ENCODE measurements around the gene KLK11.

Gene KLK11

DNA sequence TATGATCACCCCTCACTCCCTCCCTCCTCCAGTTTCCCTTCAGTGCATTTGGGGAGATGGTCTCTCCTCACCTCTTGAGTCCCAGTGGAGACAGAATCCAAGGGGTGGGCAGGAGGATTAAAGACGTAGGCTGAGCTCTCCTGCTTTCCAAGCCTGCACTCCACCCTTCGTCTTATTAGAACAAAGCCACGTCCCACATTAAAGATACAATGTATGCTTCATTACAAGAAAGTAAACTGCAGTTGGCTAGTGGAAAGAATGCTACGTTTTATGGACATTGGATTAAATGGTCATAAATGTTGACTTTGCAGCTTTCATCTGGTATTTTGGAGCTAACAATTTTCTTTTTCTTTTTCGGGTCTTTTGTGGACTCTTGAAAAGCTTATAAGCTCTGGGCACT, 1.5 kb upstream of the KLK11 start:
- DNase-seq = no peak

DNA sequence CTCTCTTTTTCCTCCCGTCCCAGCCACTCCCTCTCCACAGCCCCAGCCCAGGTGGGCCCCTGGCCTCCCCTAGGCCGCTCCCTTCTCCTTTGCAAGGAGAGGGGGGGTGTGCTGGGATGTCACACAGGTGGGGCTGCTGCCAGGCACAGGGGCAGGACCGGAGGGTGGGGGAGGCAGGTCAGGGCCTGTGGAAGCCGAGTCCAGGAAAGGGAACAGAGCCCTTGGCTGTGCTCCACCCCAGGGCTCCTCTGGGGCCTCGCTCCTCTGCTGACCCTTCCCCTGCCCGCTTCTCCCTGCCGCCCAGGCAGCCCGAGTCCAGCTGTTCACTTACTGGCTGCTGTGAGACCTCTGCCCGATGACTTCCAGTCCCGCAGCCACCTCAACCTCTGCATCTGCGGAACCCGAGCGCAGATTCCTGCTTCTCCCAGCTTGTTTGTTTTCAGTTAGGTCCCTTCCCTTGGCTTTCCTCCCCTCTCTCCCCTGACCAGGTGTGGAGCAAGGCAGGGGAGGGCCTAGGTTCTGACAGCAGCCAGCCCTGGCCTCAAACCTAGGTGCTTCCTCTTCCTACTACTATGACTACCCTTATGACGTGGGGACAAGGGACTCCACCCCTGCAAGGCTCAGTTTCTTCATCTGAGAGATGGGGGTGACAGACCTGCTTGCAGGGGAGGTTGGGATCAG, 850 bp upstream of the KLK11 start:
- no peak for DNase-seq

DNA sequence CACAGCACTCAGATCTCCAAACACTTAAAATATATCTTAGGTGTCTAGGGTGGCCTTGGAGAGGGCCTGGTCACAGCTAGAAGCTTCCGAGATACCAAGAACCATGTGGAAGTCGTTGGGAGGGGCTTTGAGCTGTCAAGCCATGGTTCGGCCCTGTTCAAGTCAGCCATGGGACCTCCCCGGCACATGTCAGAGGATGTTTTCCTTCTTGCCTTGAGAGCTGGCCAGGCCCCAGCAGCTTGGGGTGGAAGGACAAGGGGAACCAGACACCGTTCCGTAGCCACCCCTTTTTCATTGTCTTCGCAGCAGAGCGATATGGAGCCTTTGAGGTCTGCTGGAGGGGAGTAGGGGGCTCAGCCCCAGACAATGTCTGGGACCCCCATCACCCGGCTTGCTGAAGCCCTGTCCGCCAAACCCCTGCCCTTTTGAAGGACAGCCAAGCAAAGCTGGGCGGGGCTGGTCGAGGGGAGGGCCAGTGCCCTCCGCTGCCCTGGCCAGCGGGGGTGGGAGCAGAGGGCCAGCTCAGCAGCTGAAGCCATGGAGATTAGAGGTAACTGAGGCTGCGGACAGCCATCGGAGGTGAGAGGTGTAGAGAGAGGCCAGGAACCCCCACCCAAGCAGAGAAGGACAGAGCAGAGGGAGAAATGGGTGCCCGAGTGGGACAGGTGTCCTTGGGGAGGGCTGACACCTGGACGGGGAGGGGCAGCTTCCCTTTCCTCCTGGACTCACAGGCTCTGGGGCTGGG, 435 bp downstream of the KLK11 start:
- DNase-seq = no peak

DNA sequence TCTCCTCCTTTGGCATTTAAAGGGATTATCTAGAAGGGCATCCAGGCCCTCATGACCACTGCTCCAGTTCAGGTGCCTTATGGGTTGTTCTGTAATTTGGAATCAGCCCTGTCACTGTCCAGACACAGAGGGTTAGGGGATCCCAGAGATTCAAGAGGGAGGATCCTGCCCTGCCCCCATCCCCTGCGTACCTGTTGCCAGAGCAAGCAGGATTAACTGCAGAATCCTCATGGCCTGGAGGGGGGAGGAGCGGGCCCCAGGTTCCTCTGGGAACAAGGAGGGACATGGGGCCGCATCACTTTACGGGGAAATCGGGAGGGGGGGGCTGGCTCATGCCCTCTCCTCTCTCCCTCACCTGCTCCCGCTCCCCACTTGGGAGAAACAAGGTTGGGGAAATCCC, 1.0 kb downstream of the KLK11 start:
- DNase-seq = no peak

DNA sequence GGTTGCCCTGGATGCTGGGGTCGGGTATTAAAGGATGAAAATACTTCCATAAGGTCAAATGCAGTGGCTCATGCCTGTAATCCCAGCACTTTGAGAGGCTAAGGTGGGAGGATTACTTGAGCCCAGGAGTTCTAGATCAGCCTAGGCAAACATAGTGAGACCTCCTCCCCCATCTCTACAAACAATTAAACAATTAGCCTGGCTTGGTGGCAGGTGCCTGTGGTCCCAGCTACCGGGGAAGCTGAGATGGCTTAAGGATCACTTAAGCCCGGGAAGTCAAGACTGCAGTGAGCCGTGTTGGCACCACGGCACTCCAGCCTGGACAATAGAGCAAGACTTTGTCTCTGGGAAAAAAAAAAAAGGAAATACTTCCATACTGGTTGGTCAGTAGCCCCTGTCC, 1.5 kb downstream of the KLK11 start:
- DNase-seq = no peak

DNA sequence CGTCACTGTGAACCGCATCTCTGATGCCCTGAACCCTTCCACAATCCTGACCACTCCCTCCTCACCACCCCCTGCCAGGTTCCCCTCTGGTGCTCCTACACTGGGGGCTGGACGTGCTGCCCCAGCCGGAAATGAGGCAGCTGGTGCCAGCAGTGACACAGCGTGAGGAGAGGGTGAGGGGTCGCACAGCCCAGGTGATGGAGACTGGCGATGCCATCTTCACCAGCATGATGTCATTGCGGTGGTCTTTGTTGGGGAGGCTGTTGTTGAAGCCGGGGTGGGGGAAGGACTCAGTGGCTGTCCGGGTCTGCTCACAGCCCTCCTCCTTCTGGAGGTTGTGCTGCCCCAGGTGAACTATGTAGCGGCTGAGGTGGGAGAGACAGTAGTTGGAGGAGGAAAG, 2.5 kb downstream of the KLK11 start:
- no peak for DNase-seq

DNA sequence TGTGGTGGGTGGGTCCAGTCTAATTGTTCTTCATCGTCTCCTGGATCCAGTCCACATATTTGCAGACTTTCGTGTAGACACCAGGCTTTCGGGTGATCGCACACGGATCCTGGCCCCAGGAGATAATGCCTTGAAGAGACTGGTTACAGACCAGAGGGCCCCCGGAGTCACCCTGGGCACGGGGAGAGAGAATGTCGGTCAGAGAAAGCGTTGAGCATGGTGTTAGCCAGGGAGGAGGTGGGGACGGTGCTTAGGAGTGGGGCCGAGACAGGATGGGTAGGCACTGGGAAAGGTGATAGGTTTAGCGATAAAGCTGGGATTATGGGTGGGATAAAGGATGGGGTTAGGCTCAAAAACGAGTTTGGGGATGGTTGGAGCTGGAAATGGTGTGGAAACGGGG, 3.9 kb downstream of the KLK11 start:
- no peak for DNase-seq

DNA sequence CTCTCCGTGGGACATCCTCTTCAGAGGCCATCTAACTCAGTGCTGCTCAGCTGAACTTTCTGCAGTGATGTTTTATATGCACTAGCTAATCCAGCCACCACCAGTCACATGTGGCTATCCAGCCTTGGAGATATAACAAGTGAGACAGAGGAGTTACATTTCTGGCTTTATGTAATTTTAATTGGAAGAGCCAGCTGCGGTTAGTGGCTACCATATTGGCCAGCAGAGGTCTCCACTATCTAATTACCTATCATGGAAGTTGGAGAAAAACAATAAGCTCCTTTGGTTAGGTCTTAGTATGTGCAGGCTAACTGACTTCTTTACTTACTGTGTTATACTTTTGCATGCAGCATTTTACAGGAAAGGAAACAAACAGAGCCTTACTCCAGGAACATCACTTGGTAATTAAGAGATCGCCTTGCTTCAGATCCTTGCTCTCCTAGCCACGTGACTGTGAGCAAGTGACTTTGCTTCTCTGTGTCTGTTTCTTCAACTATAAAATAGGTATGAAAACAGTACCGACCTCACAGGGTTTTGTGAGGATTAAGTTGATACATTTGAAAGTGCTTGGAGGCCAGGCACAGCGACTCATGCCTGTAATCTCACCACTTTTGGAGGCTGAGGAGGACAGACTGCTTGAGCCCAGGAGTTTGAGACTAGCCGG, 5.3 kb downstream of the KLK11 start:
- no peak for DNase-seq

DNA sequence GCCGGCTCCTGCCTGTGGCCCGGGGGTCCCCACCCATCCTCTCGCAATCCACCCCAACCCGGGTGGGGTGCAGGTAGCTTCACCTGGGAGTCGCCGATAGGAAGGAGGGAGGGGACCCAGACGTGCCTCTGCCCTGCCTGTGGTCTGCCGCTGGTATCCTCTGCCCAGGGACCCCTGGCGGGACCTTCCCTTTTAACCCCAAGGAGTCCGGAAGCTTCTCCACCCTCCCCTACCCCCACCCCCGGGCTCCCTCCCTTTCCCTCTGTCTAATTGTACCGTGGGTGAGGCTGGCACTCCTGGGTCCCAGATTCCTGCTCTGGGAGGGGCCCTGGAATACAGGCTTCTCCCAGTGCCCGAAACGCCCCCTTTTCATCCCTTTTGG, 6.9 kb downstream of the KLK11 start, which contains the start of gene KLK10:
Gene KLK10 (minus strand): TSS at position 166 of the 382 bp plus-strand sequence. CDS start 579 bp downstream, outside the sequence.
- no peak for DNase-seq

DNA sequence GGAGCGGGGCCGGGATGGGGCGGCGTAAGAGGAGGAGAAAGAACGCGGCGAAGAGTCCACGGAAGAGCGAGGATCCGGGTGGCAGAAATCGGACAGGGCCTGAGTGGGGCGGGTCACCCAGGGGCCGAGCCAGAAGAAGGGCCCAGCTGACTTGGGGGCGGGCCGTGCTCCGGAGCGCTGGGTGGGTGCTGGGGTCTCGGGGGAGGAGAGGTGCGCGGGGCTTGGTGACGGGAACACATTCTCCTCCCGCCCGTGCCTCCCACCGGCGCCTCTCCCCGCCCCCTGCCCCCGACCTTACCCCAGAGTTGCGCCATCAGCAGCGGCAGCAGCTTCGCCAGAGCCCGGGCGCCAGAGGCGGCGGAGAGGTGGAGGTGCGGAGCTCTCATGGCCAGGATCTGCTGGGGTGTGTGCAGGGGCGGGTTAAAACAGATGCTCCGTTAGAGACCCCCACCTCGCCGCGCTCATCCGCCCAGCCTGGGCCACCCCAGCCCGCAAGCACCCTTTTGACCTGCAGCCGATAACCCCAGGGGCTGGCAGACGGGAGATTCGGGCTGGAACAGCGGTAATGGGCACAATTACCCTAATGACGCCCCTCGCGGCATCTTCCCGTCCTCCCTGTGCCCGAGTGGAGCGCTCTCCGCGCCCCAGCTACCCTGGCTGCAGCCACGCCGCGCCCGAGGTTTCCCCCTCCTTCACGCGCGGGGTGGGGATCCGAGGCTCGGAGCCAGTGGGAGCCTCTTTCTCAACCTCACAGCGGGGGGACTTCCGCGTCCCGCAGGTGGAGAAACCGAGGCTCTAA, 7.5 kb downstream of the KLK11 start:
- no peak for DNase-seq

DNA sequence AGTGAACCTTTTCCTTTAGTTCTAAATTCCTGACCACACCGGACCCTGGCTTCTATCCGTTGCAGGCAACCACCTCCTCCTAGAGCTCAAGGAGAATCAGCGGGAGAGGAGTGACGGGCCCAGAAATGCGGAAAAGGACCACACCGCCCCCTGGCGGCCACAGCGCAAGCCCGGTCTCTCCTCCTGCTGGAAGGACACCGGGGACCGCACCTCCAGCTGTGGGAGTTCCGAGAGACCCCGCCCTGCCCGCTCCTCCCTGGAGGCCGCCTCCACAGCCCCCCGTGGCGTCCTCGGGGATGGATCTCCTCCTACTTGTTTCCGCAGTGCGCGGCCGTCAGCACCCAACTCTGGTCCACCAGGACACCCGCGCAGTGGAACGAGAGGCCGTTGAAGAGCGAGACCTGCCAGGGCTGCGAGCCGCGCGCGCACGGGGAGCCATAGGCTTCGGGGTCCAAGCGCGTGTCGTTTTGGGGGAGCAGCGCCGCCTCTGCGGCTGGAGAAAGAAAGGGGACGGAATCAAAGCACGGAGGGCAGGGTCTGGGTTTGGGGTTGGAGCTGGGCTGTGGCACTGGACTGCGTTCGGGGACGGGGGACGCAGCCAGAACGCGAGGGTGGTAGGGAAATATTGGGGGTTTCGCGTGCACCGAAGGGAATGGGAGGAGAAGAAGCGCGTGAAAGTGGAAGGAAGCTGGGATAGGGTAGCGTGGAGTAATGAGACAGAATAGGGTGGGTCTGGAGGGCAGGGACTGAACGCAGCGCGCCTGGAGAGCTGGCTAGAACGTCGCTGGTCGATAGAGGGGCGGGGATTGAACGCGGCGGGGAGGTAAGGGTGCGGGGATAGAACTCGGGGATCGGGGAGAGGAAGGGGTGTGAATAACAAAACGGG, 9.4 kb downstream of the KLK11 start:
- no peak for DNase-seq

DNA sequence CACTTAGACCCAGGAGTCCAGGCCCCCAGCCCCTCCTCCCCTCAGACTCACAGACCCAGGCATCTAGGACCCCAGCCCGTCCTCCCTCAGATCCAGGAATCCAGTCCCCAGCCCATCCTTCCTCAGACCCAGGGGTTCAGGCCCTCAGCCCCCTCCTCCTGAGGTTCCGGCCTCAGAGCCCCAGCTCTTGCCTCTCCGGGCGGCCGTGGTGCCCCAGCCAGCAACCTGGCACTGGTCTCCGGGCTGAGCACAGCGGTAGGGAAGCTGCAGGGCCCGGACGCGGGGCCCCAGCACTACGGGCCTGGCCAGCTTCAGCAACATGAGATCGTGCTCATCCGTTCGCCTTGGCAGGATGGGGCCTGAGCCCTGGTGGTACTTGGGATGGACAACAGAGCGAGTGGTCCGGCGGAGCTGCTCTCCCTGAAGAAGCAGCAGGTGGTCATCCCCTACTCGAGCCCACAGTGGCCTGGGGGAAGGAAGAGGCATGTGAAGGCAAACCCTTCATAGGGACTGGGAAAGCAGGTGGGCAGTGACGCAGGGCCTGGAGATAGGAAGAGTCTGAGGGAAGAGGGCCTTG, 10.6 kb downstream of the KLK11 start:
- DNase-seq = no peak

DNA sequence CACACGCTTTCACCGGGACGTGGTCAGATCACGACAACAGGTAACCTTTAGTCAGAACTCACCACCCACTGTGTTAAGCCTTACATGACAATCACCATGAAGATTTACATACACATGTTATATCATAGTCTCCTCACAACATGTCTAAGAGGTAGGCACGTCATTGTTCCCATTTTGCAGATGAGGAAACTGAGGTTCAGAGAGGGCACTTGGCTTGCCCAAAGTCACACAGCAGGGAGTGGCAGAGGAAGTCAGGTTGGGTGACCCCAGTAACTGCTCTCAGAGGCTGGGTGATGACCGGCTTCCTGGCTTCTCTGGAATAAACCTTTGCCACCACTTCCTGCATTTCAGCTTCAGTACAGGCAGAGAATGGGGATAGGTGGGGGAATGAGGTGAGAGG, 12.2 kb downstream of the KLK11 start:
- no peak for DNase-seq

DNA sequence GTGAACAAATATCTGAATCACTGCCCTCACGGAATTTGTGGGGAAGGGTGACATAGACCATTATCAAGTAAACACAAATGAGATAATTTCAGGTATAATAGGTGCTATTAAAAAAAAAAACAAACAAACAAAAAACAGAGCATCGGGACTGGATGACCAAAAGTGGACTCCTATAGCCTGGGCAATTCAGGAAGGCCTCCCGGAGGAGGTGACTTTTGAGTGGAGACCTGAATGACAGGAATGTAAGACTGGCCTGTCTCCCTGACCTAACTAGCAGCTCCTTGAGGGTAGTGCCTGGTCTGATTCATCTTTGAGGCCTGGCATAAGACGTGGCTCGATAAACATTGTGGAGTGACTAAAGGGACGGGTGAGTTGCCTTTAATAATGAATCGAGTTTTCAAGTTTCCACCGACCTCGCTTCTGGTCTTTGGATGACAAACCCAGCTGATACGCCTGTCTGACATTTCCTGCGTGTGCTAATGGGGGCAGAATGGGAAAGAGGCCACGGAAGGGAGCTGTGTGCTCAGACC, 13.7 kb downstream of the KLK11 start:
- DNase-seq = no peak

DNA sequence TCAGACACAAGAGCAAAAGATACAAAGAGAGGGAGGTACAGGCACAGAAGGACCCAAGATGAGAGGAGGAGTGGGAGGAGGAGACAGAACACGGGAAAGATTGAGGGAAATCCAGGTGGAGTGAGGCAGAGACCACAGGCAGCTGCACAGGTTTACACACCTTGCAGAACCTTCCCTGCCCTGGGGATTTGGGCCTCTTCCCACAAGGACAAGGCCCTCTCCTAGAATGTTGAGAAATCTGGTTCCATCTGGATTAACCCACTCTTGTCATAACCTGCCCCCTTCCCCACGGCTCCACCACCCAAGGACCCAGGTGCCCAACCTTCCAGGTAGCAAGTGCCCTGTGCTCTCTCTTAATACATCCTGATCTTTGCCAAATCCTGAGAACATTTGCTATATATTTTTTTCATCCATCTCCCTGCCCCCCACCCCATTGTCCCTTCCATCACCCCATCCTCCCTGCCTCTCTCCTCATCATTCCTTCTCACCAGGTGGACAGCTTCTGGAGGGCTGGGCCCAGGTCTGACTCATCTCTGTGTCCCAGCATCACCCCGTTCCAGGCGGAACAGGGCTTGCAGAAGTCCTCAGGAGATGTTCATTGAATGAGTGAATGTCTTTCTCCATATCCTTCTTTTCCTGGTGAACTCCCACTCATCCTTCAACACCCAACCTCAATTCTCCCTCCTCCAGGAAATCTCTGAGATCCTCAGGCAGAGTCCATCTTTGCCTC, 16.2 kb downstream of the KLK11 start:
- DNase-seq = no peak

DNA sequence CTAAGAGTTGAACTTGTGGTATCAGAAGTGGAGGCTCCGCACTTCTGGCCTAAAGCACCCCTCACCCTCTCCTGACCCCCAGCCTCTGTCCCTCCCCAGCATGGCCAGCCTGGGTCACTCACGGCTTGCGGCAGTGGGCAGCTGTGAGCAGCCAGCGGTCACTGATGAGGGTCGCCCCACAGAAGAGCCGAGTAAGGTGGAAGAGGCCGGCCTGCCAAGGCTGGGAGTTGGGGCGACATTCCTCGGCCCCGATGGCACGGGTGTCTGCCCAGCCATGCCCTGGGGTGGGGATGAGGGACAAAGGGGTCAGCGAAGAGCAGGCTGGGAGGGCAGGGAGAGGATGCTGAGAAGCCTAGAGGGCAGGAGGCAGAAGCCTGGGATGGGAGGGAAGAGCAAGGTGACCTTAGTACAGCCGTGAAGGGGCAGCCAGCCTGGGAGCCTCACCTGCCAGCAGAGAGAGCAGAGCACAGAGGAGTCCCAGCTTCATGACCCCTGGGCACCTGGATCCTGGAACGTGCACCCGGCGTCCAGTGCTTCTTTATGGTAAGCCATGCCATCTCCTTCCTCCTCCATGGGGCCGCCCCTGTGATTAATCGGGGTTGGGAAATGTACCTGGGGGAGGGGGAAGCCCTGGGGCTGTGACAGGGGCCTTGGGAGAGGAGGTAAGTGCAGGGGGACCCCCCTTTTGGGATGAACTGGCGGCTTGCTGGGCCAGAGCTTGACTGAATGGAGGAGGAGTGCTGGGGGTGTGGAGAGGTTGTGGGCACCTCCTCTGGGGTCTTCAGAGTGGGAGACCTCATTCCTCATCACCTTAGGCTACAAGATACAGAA, 17.1 kb downstream of the KLK11 start:
- DNase-seq = no peak

DNA sequence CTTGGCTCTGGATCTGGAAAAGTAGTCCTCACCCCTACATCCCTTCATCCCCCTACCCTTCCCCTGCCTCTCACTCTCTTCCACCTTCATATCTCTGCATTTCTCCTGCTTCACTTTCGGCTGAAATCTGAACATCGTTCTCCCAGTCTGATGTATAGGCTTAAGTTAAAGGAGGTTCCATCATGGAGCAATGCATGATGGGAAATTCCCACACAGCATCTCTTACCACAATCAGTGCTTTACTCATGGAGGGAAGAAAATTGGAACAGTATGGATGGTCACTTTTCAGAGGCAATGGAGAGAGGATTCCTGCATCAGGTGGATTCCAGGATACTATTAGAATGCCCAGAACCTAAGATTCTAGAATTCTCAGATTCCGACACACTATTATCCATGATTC, 18.9 kb downstream of the KLK11 start:
- no peak for DNase-seq

DNA sequence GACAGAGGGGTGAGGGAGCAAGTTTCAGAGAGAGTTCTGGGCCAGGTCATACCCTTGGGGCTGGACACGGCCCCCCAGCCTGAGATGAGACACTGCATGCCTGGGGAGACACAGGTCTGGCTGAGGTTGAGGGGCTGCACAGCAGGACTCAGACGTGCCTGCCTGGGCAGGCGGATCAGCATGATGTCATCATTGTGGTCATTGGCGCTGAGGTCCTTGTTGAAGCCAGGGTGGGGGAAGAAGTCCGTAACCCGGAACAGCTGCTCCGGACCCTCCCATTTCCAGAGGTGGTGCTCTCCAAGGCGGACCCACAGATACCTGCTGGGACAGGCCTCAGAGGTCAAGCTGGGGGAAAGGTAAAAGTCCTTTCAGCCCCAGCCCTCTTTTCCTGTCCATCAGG, 20.0 kb downstream of the KLK11 start:
- no peak for DNase-seq

DNA sequence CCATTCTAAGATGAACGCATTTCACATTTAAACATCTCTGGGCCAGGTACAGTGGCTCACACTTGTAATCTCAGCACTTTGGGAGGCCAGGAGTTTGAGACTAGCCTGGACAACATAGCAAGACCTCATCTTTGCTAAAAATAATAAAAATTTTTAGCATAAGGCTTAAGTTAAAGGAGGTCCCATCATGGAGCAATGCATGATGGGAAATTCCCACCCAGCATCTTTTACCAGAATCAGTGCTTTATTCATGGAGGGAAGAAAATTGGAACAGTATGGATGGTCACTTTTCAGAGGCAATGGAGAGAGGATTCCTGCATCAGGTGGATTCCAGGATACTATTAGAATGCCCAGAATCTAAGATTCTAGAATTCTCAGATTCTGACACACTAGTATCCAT, 21.2 kb downstream of the KLK11 start:
- no peak for DNase-seq

DNA sequence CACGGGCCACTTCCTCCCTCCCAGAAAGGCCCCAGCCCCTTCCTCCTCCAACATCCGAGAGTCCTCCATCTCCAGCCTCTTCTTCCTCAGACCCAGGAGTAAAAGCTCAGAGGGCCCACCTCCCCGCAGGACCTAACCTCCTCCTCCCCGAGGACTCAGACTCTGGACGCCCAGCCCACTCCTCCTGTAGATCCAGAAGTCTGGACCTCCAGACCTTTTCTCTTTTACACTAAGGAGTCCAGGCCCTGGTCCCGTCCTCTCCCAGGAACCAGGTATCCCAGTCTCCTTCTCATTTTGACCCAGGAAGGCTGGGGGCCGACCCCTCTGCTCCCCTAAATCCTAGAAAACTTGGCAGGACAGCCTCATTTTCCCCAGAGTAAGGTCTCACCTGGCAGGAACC, 23.1 kb downstream of the KLK11 start:
- no peak for DNase-seq
